Adipose tissue (tissue), 3 donors: ENCODE measurements around the gene AFDN. TPM values are rescaled to one million over a fixed set of nuclear protein-coding genes. Genes with fewer than 3 reads are reported as not detected.

Source experiments
- H3K27ac ChIP-seq: one replicate; pipeline ENCODE4 v1.5.1; 2013; ENCODE audit warnings: low read depth, low read length
- WGBS, 3 donors: extraction: QIAGEN DNeasy Blood & Tissue Kit; methylation state at CpG; one replicate each; pipeline ENCODE4 v1.1.7; 2013; 5-methylcytosine and 5-hydroxymethylcytosine counted together
- polyA plus RNA-seq, 3 donors: library from polyadenylated mRNA; stranded (reverse); fragments of 200-250 nt; gene quantifications; one replicate each; pipeline ENCODE4 v1.2.3, GENCODE V29; 2013
- donor health status: healthy with polysubstance abuse.
- donor health status: Bipolar disorder and iron deficiency.
- donor health status: healthy.

Gene AFDN
- 10 to 100 TPM; 29.4 to 45.3 (median 29.8) TPM for polyA plus RNA-seq

GRCh38 chr6:167826896-167827582 lies at the start of gene AFDN:
Gene AFDN (plus strand): TSS chr6:167826911. CDS start chr6:167827133, 222 bp downstream.
- no peak within 1 kb of the TSS for H3K27ac ChIP-seq
- whole genome bisulfite sequencing, 3 donors: 0 to 1% (median 0%) methylated on average over 8 to 97 of the region's 108 CpGs

- 79 to 92% (median 90%) methylated on average over 21 of the region's 21 CpGs for WGBS, 3 donors
- no peak overlapping the region for H3K27ac ChIP-seq
Observed at GRCh38 chr6:167778497-167779128, 48.1 kb upstream of the AFDN start.

GRCh38 chr6:167779129-167779992 lies 47.4 kb upstream of the AFDN start:
- no peak overlapping the region for H3K27ac ChIP-seq
- WGBS, 3 donors: 72 to 92% (median 90%) methylated on average over 20 of the region's 20 CpGs

GRCh38 chr6:167779993-167780655 lies 46.6 kb upstream of the AFDN start:
- 83 to 92% (median 90%) methylated on average over 15 of the region's 15 CpGs for WGBS, 3 donors
- H3K27ac ChIP-seq: no peak overlapping the region

- no peak overlapping the region for H3K27ac ChIP-seq
- WGBS, 3 donors: 75 to 87% (median 87%) methylated on average over 15 of the region's 15 CpGs
Observed at GRCh38 chr6:167781066-167781767, 45.5 kb upstream of the AFDN start.

- WGBS, 3 donors: 92 to 97% (median 95%) methylated on average over 9 of the region's 9 CpGs
Observed at GRCh38 chr6:167781868-167782267, 44.8 kb upstream of the AFDN start.

GRCh38 chr6:167782698-167783517 lies 43.8 kb upstream of the AFDN start:
- 83 to 87% (median 86%) methylated on average over 4 of the region's 4 CpGs for WGBS, 3 donors
- H3K27ac ChIP-seq: no peak overlapping the region

More at GRCh38 chr6:167781868-167782267, 44.8 kb upstream of the AFDN start:
- no peak overlapping the region for H3K27ac ChIP-seq

- 72 to 81% (median 81%) methylated on average over 10 of the region's 10 CpGs for WGBS, 3 donors
- H3K27ac ChIP-seq: no peak overlapping the region
Observed at GRCh38 chr6:167786853-167787675, 39.6 kb upstream of the AFDN start.

- WGBS, 3 donors: 86 to 95% (median 95%) methylated on average over 23 of the region's 23 CpGs
- no peak overlapping the region for H3K27ac ChIP-seq
Observed at GRCh38 chr6:167787896-167788562, 38.7 kb upstream of the AFDN start.

- H3K27ac ChIP-seq: no peak overlapping the region
- WGBS, 3 donors: 63 to 87% (median 82%) methylated on average over 2 of the region's 2 CpGs
Observed at GRCh38 chr6:167788563-167788903, 38.2 kb upstream of the AFDN start.

- WGBS, 3 donors: 64 to 83% (median 75%) methylated on average over 6 of the region's 6 CpGs
- H3K27ac ChIP-seq: no peak overlapping the region
Observed at GRCh38 chr6:167789358-167789757, 37.4 kb upstream of the AFDN start.

GRCh38 chr6:167791091-167791779 lies 35.5 kb upstream of the AFDN start:
- no peak overlapping the region for H3K27ac ChIP-seq
- 66 to 84% (median 78%) methylated on average over 11 of the region's 11 CpGs for WGBS, 3 donors

- WGBS, 3 donors: 76 to 84% (median 83%) methylated on average over 13 of the region's 13 CpGs
- H3K27ac ChIP-seq: no peak overlapping the region
Observed at GRCh38 chr6:167791780-167792478, 34.8 kb upstream of the AFDN start.

GRCh38 chr6:167793421-167793820 lies 33.3 kb upstream of the AFDN start:
- WGBS, 3 donors: 59 to 61% (median 60%) methylated on average over 9 of the region's 9 CpGs

More at GRCh38 chr6:167793421-167793820, 33.3 kb upstream of the AFDN start:
- no peak overlapping the region for H3K27ac ChIP-seq
